ENCODE results near the gene ZBTB20.

The ZBTB20 gene

GRCh38 chr3:114562557-114562956 is 584.5 kb downstream of the ZBTB20 start:
- DNase-seq, result no peak

- no peak for DNase-seq
Measured at GRCh38 chr3:114558271-114558670, 588.8 kb downstream of the ZBTB20 start.

DNA sequence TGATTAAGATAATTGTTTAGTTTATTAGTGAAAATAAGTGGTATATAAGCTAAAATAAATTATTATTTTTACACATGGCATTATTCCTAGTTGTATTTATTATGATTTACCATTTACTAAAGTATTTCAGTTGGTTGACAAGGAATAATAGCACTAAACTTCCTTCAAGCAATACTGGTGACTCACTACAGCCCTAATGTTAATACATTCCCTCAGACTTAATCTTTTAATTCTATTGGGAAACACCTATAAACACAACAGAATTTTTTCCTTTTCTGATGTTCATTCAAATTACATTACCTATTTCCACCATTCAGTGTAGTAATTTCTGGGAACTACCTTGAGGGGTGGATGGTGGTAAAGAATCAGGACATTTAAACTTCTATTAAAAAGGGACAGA is 589.3 kb downstream of the ZBTB20 start:
- DNase-seq, result no peak

- no peak for DNase-seq
Measured at GRCh38 chr3:114556657-114557213, 590.4 kb downstream of the ZBTB20 start.

- DNase-seq, result no peak
Measured at GRCh38 chr3:114554731-114555130, 592.4 kb downstream of the ZBTB20 start.

DNA sequence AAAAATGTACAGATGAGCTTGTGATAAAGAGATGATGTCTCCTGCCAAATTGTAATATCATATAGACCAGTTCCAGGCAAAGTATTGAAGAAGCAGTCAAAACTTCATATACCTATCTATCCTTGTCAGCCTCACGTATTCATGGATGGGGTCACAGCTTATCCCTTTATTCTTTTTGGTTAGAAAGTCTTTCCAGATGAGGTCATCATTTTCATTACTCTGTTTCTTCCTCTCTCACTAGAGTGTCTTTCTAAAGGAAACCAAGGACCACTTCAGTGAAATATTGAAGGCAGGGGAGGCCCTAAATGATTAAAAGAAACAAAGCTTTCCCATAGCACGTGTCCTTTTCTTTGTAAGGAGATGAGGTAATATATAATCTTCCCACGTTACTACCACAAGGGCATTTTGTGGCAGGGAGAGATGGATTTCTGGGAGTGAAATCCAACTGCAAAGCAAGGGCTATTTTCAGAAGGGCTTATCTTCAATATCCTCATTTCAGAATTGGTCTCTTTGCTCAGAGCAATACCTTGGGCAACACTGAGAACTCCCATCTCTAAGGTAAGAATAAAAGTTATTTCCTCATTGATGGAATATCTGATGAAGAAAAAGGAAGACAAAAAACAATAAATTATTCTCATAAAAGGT is 593.0 kb downstream of the ZBTB20 start:
- DNase-seq, result no peak

- DNase-seq, result no peak
Measured at GRCh38 chr3:114552527-114552812, 594.6 kb downstream of the ZBTB20 start.

- DNase-seq, result no peak
Measured at GRCh38 chr3:114551770-114552526, 595.1 kb downstream of the ZBTB20 start.

DNA sequence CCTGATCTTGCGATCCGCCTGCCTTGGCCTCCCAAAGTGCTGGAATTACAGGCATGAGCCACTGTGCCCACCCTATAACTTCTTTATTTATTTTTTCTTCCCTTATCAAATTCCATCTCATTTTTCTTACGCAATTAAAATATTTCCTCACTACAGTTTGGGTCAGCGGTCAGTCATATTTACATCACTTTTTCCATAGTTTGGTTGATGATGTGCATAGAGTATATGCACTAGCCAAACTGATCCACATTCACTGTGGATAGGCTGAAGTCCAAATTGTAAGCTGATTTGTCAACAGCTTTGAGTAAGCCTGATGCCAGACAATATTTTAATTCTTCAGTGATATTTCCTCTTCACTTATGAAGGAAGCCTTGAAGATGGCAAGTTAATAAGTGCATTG is 596.9 kb downstream of the ZBTB20 start:
- no peak for DNase-seq

GRCh38 chr3:114545193-114545592 is 601.9 kb downstream of the ZBTB20 start:
- DNase-seq, result no peak

GRCh38 chr3:114542359-114542758 is 604.7 kb downstream of the ZBTB20 start:
- DNase-seq, result no peak

DNA sequence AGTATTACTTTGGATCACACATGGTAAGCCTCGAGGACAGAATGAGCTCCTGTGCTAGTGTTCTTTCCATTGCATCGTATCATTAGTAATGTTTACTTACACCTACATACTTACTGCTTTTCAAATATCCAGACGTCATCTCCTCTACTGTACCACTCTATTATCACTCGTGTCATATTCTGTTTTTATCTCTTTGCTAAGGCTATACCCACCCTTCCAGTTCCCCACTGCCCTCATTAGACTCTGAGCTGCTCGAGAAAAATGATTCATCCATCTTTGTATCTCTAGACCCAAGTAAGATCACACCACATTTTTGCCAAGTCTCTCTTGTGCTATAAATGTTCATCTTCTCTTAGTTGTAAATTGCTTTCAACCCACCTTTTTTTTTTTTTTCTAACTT is 607.6 kb downstream of the ZBTB20 start:
- no peak for DNase-seq

DNA sequence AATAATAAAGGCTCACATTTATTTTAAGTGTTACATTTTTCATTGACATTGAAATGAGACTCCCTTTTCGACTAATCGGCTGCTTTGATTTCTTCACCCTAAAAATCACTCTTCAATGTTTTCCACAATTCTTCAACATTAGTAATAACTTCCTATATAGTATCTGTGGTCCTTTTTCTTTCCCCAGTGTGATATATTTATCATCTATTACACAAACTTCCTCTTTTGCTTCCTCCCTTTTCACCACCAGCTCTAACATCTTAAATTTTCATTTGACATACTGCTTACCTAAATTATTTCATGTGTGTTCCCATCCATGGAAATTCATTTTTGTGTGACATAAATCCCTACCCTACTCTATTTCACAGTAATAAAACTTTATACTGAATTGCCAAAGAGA is 608.9 kb downstream of the ZBTB20 start:
- no peak for DNase-seq

- DNase-seq, result no peak
Measured at GRCh38 chr3:114528517-114528916, 618.6 kb downstream of the ZBTB20 start.

GRCh38 chr3:114527036-114527644 is 619.9 kb downstream of the ZBTB20 start:
- no peak for DNase-seq

DNA sequence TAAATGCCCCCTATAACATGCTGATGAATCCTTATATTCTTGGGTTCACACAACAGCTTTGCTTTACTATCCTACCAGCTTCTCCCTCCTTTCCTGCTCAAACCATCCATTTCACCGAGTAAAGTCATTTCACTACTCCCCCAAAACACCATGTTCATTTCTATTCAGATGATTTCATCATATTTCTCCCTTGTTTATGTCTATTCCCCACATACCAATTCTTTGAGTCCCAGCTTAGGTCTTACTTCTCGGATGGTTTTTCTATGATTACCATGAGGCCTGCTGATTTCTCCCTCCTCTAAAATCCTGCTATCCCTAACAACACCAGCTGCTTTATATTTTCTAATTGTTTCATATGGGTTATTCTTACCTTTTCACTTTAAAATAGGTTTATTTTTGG is 621.8 kb downstream of the ZBTB20 start:
- no peak for DNase-seq

DNA sequence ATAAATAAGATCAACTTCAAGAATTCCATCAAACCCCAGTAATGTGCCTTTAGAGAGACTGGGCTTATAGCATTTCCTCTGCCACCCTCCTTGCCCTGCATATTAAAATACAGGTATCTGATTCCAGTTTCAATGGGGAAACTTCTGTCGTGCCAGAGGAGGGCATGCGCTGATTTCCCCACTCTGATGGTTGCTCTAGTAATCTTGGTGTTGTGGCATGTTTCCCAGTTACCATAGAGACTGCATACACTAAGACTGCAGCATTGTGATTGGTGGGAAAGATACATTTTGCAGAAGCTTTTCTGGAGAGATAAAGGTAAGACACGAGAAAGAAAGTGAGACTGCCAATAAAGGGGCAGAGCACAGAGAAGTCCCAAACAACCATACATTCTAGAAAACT is 627.7 kb downstream of the ZBTB20 start:
- DNase-seq, result no peak

DNA sequence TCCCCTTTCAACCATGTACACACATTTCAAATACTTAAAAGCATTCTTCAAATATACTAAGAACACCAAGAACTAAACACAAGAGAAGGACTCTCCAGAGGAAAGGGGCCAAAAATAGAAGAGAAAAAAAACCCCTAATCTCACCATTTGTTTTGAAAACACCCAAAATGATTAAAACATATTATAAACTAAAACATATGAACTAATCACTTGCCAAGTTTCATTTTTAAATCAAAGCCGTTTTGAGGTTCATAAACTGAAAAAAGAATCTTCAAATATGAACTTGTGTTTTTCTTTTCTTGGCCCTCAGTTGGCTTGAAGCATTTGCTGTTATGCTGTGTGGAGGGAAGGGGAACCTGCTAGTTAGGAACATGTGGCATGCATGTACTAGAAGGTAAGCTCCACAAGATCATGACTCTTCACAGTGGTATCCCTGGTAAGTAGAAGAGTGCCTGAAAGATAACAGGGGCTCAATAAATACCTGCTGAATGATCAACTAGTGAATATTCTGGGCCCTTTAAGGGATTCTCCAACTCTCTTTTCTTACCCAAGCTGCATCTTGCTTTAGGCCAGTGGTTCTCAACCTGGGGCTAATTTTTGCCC is 628.8 kb downstream of the ZBTB20 start:
- no peak for DNase-seq

DNA sequence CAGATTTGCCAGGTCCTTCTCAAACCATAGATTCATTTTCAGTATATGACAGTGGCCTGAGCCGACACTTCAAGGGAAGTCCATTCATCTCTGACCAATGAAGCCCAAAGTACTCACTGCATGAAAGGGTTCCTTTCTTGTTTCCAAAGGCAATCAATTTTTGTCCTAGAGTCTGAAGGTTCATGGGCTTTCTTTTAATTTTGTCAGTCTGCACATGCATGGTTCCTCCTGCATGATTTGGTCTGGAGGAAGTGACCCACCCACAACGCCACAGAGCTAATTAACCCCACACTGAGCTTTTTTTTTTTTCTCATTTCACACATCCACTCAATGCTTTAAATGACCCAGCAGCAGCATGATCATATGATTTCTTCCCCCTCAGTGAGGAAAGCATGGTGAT is 636.9 kb downstream of the ZBTB20 start:
- no peak for DNase-seq

- no peak for DNase-seq
Measured at GRCh38 chr3:114509756-114510155, 637.3 kb downstream of the ZBTB20 start.

- DNase-seq, result no peak
Measured at GRCh38 chr3:114508976-114509375, 638.1 kb downstream of the ZBTB20 start.

DNA sequence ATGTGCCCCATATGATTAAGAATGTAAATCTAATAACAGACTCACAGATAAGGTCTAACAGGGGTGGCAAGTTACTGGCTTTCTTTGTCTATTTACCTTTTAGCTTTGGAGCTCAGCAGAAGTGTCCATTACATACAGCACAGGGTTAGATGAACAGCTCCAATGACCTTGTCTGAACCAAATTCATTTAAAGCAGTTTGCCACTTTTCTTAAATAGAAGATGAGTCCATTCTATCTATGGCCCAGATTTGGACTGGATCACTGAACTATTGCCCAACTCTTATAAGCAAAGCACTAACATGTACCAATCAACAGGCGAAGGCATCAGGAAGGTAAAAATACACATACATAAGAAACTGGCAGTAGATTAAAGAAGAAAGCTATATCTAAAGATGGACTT is 638.9 kb downstream of the ZBTB20 start:
- DNase-seq, result no peak

- DNase-seq, result no peak
Measured at GRCh38 chr3:114506591-114507300, 640.3 kb downstream of the ZBTB20 start.
